Mesenchymal stem cell (in vitro differentiated cells and primary cell): ENCODE data around the gene DYSF.

ENCODE experiments used
- DNase-seq: peaks from one replicate; pipeline ENCODE4 v3.0.0-alpha.2; 2013
- H2AFZ ChIP-seq: one replicate; pipeline ENCODE4 v1.6.1; 2013; ENCODE audit warnings: low read depth, mild to moderate bottlenecking, control low read depth, inconsistent platforms, low read length, moderate library complexity
- H2AK5ac ChIP-seq: 2 replicates; pipeline ENCODE4 v1.6.1; 2013; ENCODE audit warnings: low read length, moderate library complexity, mild to moderate bottlenecking, inconsistent platforms; ENCODE audit not compliant: severe bottlenecking
- H2BK120ac ChIP-seq: one replicate; pipeline ENCODE4 v1.6.1; 2013; ENCODE audit warnings: low read depth, mild to moderate bottlenecking, inconsistent platforms, low read length, moderate library complexity
- H2BK12ac ChIP-seq, 2 experiments: one replicate each; pipeline ENCODE4 v1.6.1; 2013; ENCODE audit warnings: inconsistent platforms in 2 of 2, low read length in 2 of 2, mild to moderate bottlenecking in 2 of 2, moderate library complexity in 2 of 2, control low read depth in 1 of 2
- H2BK15ac ChIP-seq: one replicate; pipeline ENCODE4 v1.6.1; 2013; ENCODE audit warnings: mild to moderate bottlenecking, low read depth, inconsistent platforms; ENCODE audit not compliant: poor library complexity, severe bottlenecking
- H2BK5ac ChIP-seq: 2 replicates; pipeline ENCODE4 v1.6.1; 2013; ENCODE audit warnings: low read depth, mild to moderate bottlenecking, low read length, control low read depth, inconsistent platforms; ENCODE audit not compliant: poor library complexity, severe bottlenecking
- H3K14ac ChIP-seq, 2 experiments: one replicate each; pipeline ENCODE4 v1.6.1; 2013; ENCODE audit warnings: inconsistent platforms in 2 of 2, low read length in 2 of 2, control low read depth in 1 of 2, mild to moderate bottlenecking in 1 of 2, moderate library complexity in 1 of 2
- H3K18ac ChIP-seq, 2 experiments: one replicate each; pipeline ENCODE4 v1.6.1; 2013; ENCODE audit warnings: inconsistent platforms in 2 of 2, low read length in 2 of 2, control low read depth in 1 of 2, low read depth in 1 of 2, mild to moderate bottlenecking in 1 of 2
- H3K23ac ChIP-seq, 2 experiments: one replicate each; pipeline ENCODE4 v1.6.1; 2013; ENCODE audit warnings: inconsistent platforms in 2 of 2, low read length in 2 of 2, mild to moderate bottlenecking in 2 of 2, moderate library complexity in 2 of 2, control low read depth in 1 of 2
- H3K27ac ChIP-seq: 2 replicates; pipeline ENCODE4 v1.5.1; 2013; ENCODE audit warnings: mild to moderate bottlenecking, moderate library complexity, low read length, control low read depth, inconsistent platforms; ENCODE audit not compliant: poor library complexity, severe bottlenecking
- H3K27me3 ChIP-seq, 2 experiments: 2 replicates each; pipeline versions ENCODE4 v1.6.1 to v1.7.0; 2013; ENCODE audit warnings: low read length in 2 of 2, mild to moderate bottlenecking in 2 of 2, moderate library complexity in 2 of 2, control low read depth in 1 of 2, inconsistent platforms in 1 of 2; ENCODE audit not compliant: control insufficient read depth in 1 of 2, insufficient read depth in 1 of 2
- H3K36me3 ChIP-seq, 2 experiments: 2 replicates each; pipeline versions ENCODE4 v1.6.1 to v1.7.0; 2013; ENCODE audit warnings: low read length in 2 of 2, control low read depth in 1 of 2, inconsistent platforms in 1 of 2, low read depth in 1 of 2, mild to moderate bottlenecking in 1 of 2; ENCODE audit not compliant: insufficient read depth in 2 of 2, control insufficient read depth in 1 of 2
- H3K4ac ChIP-seq, 2 experiments: one replicate each; pipeline ENCODE4 v1.6.1; 2013; ENCODE audit warnings: inconsistent platforms in 2 of 2, low read length in 2 of 2, mild to moderate bottlenecking in 2 of 2, moderate library complexity in 2 of 2, control low read depth in 1 of 2, low read depth in 1 of 2
- H3K4me1 ChIP-seq: 2 replicates; pipeline ENCODE4 v1.6.1; 2013; ENCODE audit warnings: low read depth, low read length, control low read depth; ENCODE audit not compliant: control insufficient read depth, insufficient read depth
- H3K4me2 ChIP-seq: 2 replicates; pipeline ENCODE4 v1.6.1; 2013; ENCODE audit warnings: low read length, mild to moderate bottlenecking, inconsistent platforms; ENCODE audit not compliant: poor library complexity, severe bottlenecking
- H3K4me3 ChIP-seq, 2 experiments: 2 replicates each; pipeline versions ENCODE4 v1.5.1 to v1.7.0; 2013; ENCODE audit warnings: low read length in 2 of 2, mild to moderate bottlenecking in 2 of 2, control low read depth in 1 of 2, low read depth in 1 of 2; ENCODE audit not compliant: insufficient read depth in 1 of 2
- H3K79me1 ChIP-seq: replicated peaks from 2 replicates; pipeline ENCODE4 v1.6.1; 2013; ENCODE audit warnings: mild to moderate bottlenecking, control low read depth, low read length, inconsistent platforms; ENCODE audit not compliant: poor library complexity, severe bottlenecking
- H3K9ac ChIP-seq: 2 replicates; pipeline ENCODE4 v1.7.0; 2013; ENCODE audit warnings: mild to moderate bottlenecking, low read length, moderate library complexity
- H3K9me3 ChIP-seq: 2 replicates; pipeline ENCODE4 v1.7.0; 2013; ENCODE audit warnings: mild to moderate bottlenecking, low read length; ENCODE audit not compliant: control insufficient read depth
- H4K8ac ChIP-seq: one replicate; pipeline ENCODE4 v1.6.1; 2013; ENCODE audit warnings: inconsistent platforms, mild to moderate bottlenecking, low read length, moderate library complexity
- H4K91ac ChIP-seq: one replicate; pipeline ENCODE4 v1.6.1; 2013; ENCODE audit warnings: mild to moderate bottlenecking, low read length, inconsistent platforms
- WGBS: methylation state at CpG from one replicate; pipeline ENCODE4 v1.1.7; 2013; ENCODE audit warnings: mixed read lengths; 5-methylcytosine and 5-hydroxymethylcytosine counted together

Gene DYSF

GRCh38 chr2:71700041-71700657, 246.8 kb downstream of the DYSF start:
- Histone ChIP-seq H3K79me1 (no peaks in the 10 kb centered on the region), H3K23ac (no peak overlapping the region), H2BK120ac (no peak overlapping the region), H2BK15ac (no peak overlapping the region), H3K27me3 (peaks cover 15 to 79% of the 10 kb centered on the region in 2 experiments), H2AK5ac (no peak overlapping the region), H3K9ac (no peak overlapping the region), H3K14ac (no peak overlapping the region), H4K91ac (no peak overlapping the region), H3K36me3 (no peaks in the 10 kb centered on the region), H3K9me3 (peaks cover 2% of the 10 kb centered on the region), H2BK12ac (no peak overlapping the region), H2AFZ (no peak overlapping the region), H3K4me2 (no peak overlapping the region), H4K8ac (no peak overlapping the region), H3K18ac (no peak overlapping the region), H3K4ac (no peak overlapping the region), H2BK5ac (no peak overlapping the region), H3K27ac (no peak overlapping the region), H3K4me3 (no peak overlapping the region), H3K4me1 (peaks cover 16% of the 10 kb centered on the region)
- WGBS = 70% methylated on average over 7 of the region's 11 CpGs
- DNase-seq = no peak

- DNase-seq = no peak
- peak overlapping the region in 1 of 2 experiments; percentile 57 for H2BK12ac ChIP-seq
- no peak overlapping the region for H3K4me2 ChIP-seq
- H3K9me3 ChIP-seq = peaks cover 2% of the 10 kb centered on the region
- no peak overlapping the region for H2BK5ac ChIP-seq
- no peak overlapping the region for H3K4ac ChIP-seq
- WGBS = 79% methylated on average over 18 of the region's 21 CpGs
- no peak overlapping the region for H4K8ac ChIP-seq
- no peak overlapping the region for H2AFZ ChIP-seq
- H3K18ac ChIP-seq = peak overlapping the region in 1 of 2 experiments; percentile 42
- no peak overlapping the region for H3K4me3 ChIP-seq
- H3K27me3 ChIP-seq = peaks cover 15 to 79% of the 10 kb centered on the region in 2 experiments
- H2BK120ac ChIP-seq = no peak overlapping the region
- H3K23ac ChIP-seq = no peak overlapping the region
- no peak overlapping the region for H3K27ac ChIP-seq
- peak overlapping the region; percentile 24 for H3K9ac ChIP-seq
- H2AK5ac ChIP-seq = peak overlapping the region; percentile 24
- no peak overlapping the region for H2BK15ac ChIP-seq
- H3K4me1 ChIP-seq = peaks cover 16% of the 10 kb centered on the region
- H3K14ac ChIP-seq = no peak overlapping the region
- no peaks in the 10 kb centered on the region for H3K79me1 ChIP-seq
- H3K36me3 ChIP-seq = no peaks in the 10 kb centered on the region
- peak overlapping the region; percentile 5 for H4K91ac ChIP-seq
Observed at GRCh38 chr2:71700658-71701397, 247.5 kb downstream of the DYSF start.

DNA sequence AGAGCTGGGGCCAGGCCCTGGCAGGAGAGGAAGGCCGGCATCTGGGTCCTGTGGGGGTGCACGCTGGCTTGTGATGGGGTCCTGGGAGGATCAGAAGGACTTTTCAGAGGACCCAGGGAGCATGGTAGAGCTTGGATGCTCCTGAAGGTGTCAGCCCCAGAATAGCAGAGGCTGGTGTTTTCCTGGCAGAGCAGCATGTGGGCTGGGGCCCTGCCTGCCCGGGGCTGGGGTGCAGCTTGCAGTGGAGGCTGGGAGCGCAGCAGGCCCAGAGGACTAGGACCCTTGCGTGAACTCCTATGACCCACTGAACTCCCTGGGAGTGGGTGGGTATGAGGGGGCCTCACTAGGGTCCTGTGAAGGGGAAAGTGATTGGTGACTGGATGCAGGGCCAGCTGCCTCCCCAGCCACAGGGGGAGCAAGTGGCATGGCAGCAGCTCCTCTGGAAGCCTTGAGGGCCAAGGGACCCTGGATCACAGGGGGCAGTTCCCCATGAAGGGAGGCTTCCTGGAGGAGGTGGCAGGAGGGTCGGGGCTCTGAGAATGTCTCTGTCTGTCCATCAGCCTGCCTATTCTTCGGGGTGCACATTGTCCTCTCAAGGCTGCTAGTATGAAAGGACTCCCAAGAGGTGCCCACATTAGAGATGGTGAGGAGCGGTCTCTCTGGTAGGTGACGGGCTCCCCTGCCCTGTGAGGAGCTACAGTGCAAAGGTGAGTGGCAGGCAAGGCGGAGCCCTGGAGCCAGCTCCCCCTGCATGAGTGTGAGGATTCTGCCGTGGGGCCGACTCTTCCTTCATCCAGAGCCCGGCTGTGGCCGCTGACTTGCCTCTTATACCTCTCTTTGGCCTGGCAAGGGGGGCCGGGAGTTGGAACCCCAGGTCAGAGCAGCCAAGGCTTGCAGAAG, 249.0 kb downstream of the DYSF start:
- WGBS = 82% methylated on average over 15 of the region's 15 CpGs

More for the DNA sequence above, 249.0 kb downstream of the DYSF start:
- Histone ChIP-seq H3K79me1 (no peaks in the 10 kb centered on the region), H2BK12ac (peak overlapping the region; percentile 25 to 45), H3K27me3 (peaks cover 15 to 77% of the 10 kb centered on the region in 2 experiments), H2BK120ac (no peak overlapping the region), H2AK5ac (no peak overlapping the region), H2BK15ac (no peak overlapping the region), H2BK5ac (no peak overlapping the region), H2AFZ (no peak overlapping the region), H3K36me3 (no peaks in the 10 kb centered on the region), H3K27ac (no peak overlapping the region), H4K8ac (no peak overlapping the region), H3K4me3 (no peak overlapping the region), H3K23ac (no peak overlapping the region), H3K9ac (no peak overlapping the region), H3K4me2 (no peak overlapping the region), H4K91ac (no peak overlapping the region), H3K9me3 (peaks cover 2% of the 10 kb centered on the region), H3K18ac (peak overlapping the region in 1 of 2 experiments; percentile 50), H3K4me1 (peaks cover 12% of the 10 kb centered on the region), H3K14ac (peak overlapping the region in 1 of 2 experiments; percentile 35), H3K4ac (no peak overlapping the region)
- no peak for DNase-seq
